ENCODE measurements around the gene AKT3. TPM values are rescaled to one million over a fixed set of nuclear protein-coding genes. Genes with fewer than 3 reads are reported as not detected.

Gene AKT3
- total and polyA plus RNA-seq, 2 of the 8 experiments (the other 6 are each of a cell fraction or from before 2014, with no cell fraction given) = 6.0 to 36.4 TPM

DNA sequence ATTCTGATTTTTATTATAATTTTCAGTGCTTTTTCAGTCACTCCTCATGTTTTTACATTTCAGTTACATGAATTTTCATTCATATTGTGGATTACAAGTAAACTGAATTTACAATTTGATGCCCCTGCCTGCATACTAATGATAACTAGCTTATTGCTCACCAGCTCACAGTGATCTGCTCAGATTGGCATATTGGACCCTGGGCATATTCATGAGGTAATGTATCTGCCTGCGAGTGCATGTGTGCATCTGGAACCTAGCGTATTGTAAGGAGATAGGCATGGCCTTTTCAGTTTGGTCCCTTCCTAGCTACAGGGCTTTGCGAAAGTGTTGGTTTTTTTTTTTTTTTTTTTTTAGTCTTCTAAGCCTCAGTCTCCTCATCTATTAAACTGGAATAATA is 380.5 kb downstream of the AKT3 start:
- no peak overlapping the region for H3K27ac ChIP-seq (ENCODE audit: low read depth, low read length)
- H4K20me1 ChIP-seq (replicated peaks in 1 of 2; ENCODE audit: control insufficient read depth in 1 of 2, insufficient read depth in 2 of 2, low read length in 2 of 2) = no peaks in the 10 kb centered on the region
- DNase-seq (ENCODE audit: low read depth in 1 of 2, low spot score in 2 of 2) (no peak), FAIRE-seq (no peak)
- no peak overlapping the region for H3K4me2 ChIP-seq (ENCODE audit: insufficient read depth in 1 of 2, low read depth in 2 of 2, low read length in 2 of 2)
- H3K23me2 ChIP-seq (ENCODE audit: low read depth, low read length) = no peaks in the 10 kb centered on the region; the same call in 1 of the 2 replicates
- 0 out of 2 replicates have a peak overlapping the region, but pooled peaks have one; percentile 75 for H2BK15ac ChIP-seq (ENCODE audit: low read length)
- 100% methylated on average over 3 of the region's 3 CpGs; no CpG with 5 or more reads in 1 of the 2 experiments for WGBS, 2 experiments (ENCODE audit: extremely low coverage in 1 of 2, insufficient coverage in 1 of 2, insufficient read length in 1 of 2, insufficient replicate concordance in 2 of 2, low coverage in 1 of 2, low lambda C conversion rate in 2 of 2, missing lambda C conversion rate in 1 of 2)
- H3K23ac ChIP-seq (ENCODE audit: insufficient read length) = no peak overlapping the region
- no peak overlapping the region for H2AFZ ChIP-seq (ENCODE audit: low read length)
- no peak overlapping the region for H3K4ac ChIP-seq (replicated peaks; ENCODE audit: insufficient read length, low read depth, low read length)
- no peaks in the 10 kb centered on the region for H3K9me3 ChIP-seq (ENCODE audit: insufficient read depth in 2 of 2, low read depth in 1 of 2, low read length in 1 of 2)
- no peak overlapping the region for H3K9ac ChIP-seq (replicated peaks in 1 of 4; ENCODE audit: extremely low read depth in 1 of 4, low read depth in 3 of 4, low read length in 3 of 4)
- no peaks in the 10 kb centered on the region for H3K36me3 ChIP-seq (ENCODE audit: control insufficient read depth in 2 of 4, insufficient read depth in 4 of 4, low read length in 3 of 4)
- H3K18ac ChIP-seq (ENCODE audit: extremely low read depth, low read length) = no peak overlapping the region
- no peak overlapping the region for H2BK120ac ChIP-seq (replicated peaks; ENCODE audit: low read depth, low read length)
- no peaks in the 10 kb centered on the region for H3K79me2 ChIP-seq (ENCODE audit: control insufficient read depth in 1 of 2, insufficient read depth in 2 of 2, low read length in 2 of 2)
- POLR2A ChIA-PET (ENCODE audit: partially characterized antibody) = no interaction called here
- peaks cover 11 to 29% (median 21%) of the 10 kb centered on the region in 4 experiments for H3K4me1 ChIP-seq (replicated peaks in 1 of 4; ENCODE audit: control insufficient read depth in 3 of 4, insufficient read depth in 4 of 4, low read length in 3 of 4)
- no peak overlapping the region for H3K4me3 ChIP-seq (ENCODE audit: extremely low read depth in 1 of 4, insufficient read depth in 2 of 4, low read depth in 3 of 4, low read length in 4 of 4)
- no peaks in the 10 kb centered on the region for H3K79me1 ChIP-seq (ENCODE audit: low read depth, low read length)
- no peak overlapping the region for H2BK20ac ChIP-seq (ENCODE audit: low read length)
- no peak overlapping the region for H3K14ac ChIP-seq (ENCODE audit: insufficient read length)
- no peak overlapping the region for H2BK5ac ChIP-seq (ENCODE audit: low read depth, low read length)
- CTCF ChIA-PET (ENCODE audit: partially characterized antibody) = no interaction called here
- no peaks in the 10 kb centered on the region; a peak in 1 of 7 replicates for H3K27me3 ChIP-seq (replicated peaks in 1 of 4; ENCODE audit: control insufficient read depth in 3 of 4, extremely low read depth in 1 of 4, insufficient read depth in 3 of 4, low read length in 3 of 4)
- no peak overlapping the region for H4K91ac ChIP-seq (replicated peaks; ENCODE audit: insufficient read length, low read length)
- no peak overlapping the region for H4K5ac ChIP-seq (ENCODE audit: insufficient read length, low read depth, low read length)
- H4K8ac ChIP-seq (ENCODE audit: extremely low read depth, insufficient read depth, low read length) = no peak overlapping the region
- no peak overlapping the region for H3K56ac ChIP-seq (replicated peaks; ENCODE audit: insufficient read length, low read depth, low read length)
- H2BK12ac ChIP-seq (ENCODE audit: low read depth, low read length) = no peak overlapping the region
- H2AK5ac ChIP-seq (ENCODE audit: low read depth, low read length) = 0 out of 2 replicates have a peak overlapping the region, but pooled peaks have one; percentile 56
- TF ChIP-seq SP2 (IDR thresholded peaks at IDR 0.05; ENCODE audit: low read length) (no peak), CTBP2 (IDR thresholded peaks at IDR 0.05; ENCODE audit: borderline replicate concordance, insufficient read depth, insufficient read length, low read length) (no peak), PHF8 (conservative IDR thresholded peaks at IDR 0.05; ENCODE audit: low read depth, low read length) (no peak), JUND (IDR thresholded peaks at IDR 0.05; ENCODE audit: low read length) (no peak), RXRA (IDR thresholded peaks at IDR 0.05; ENCODE audit: insufficient read depth, low read depth, low read length) (no peak), CEBPB (IDR thresholded peaks at IDR 0.05; ENCODE audit: low read depth, low read length) (no peak), KDM4A (IDR thresholded peaks at IDR 0.05; ENCODE audit: low read depth, low read length, severe bottlenecking) (no peak), RNF2 (IDR thresholded peaks at IDR 0.05; ENCODE audit: borderline replicate concordance, low read depth, low read length, missing control alignments, poor library complexity, severe bottlenecking) (no peak), BRCA1 (IDR thresholded peaks at IDR 0.05; ENCODE audit: low read depth, low read length) (no peak), YY1 (IDR thresholded peaks at IDR 0.05; ENCODE audit: low read depth, low read length) (no peak)
- TF ChIP-seq, protein P1, sequence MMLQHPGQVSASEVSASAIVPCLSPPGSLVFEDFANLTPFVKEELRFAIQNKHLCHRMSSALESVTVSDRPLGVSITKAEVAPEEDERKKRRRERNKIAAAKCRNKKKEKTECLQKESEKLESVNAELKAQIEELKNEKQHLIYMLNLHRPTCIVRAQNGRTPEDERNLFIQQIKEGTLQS (IDR thresholded peaks at IDR 0.05; ENCODE audit: insufficient read depth, low read depth, low read length) = no peak
- TF ChIP-seq, protein P2, sequence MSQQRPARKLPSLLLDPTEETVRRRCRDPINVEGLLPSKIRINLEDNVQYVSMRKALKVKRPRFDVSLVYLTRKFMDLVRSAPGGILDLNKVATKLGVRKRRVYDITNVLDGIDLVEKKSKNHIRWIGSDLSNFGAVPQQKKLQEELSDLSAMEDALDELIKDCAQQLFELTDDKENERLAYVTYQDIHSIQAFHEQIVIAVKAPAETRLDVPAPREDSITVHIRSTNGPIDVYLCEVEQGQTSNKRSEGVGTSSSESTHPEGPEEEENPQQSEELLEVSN (IDR thresholded peaks at IDR 0.05) = no peak

Data from H1 (cell line).